Measurements from ENCODE around the gene CDK5RAP1.

DNA sequence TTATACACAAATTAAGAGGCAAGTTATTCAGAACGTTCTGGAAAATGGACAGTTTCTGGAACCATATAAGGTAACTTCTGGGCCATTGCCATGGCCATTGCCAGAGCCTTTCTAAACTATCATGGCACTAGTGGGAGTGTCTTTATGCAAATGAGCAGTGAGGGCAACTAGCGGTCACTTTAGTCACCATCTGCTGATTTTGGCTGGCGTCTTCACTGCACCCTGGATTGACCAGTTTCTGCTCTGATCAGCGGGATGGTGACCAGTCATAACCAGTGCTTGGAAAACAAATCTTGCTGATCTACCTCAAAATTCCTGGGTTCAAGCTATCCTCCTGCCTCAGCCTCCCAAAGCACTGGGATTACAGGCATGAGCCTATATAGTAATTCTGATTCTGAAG, 49.5 kb upstream of the CDK5RAP1 start:
- TF ChIP-seq CTCF (IDR thresholded peaks at IDR 0.05 in 8 of 11, conservative IDR thresholded peaks at IDR 0.05 in 3 of 11) = no peak
- TF ChIP-seq POLR2A (IDR thresholded peaks at IDR 0.05) = no peak
- no peak for TF ChIP-seq POLR2AphosphoS5 (IDR thresholded peaks at IDR 0.05)

Data from spleen (tissue), 7 donors.